Fibroblast of the aortic adventitia (primary cell): ENCODE measurements around the gene AUTS2. TPM values are rescaled to one million over a fixed set of nuclear protein-coding genes. Genes with fewer than 3 reads are reported as not detected.

Experiments used
- DNase-seq: peaks from one replicate; pipeline ENCODE4 v3.0.0-alpha.2; 2010; ENCODE audit warnings: low read depth
- H3K4me3 ChIP-seq: 2 replicates; pipeline ENCODE4 v1.5.1; 2011; ENCODE audit warnings: low read depth, mild to moderate bottlenecking, control low read depth, low read length, moderate library complexity
- total RNA-seq: library from RNA; depleted of rRNA; stranded (reverse); fragments of >200 nt; gene quantifications from 2 replicates; pipeline ENCODE4 v1.2.3, GENCODE V29; 2012; ENCODE audit warnings: low replicate concordance
- TF ChIP-seq, protein P1 (sequence below): IDR thresholded peaks from 2 replicates; pipeline ENCODE4 v1.5.1; 2011; ENCODE audit warnings: mild to moderate bottlenecking, low read length, control low read depth, inconsistent platforms; ENCODE audit not compliant: insufficient read depth

The AUTS2 gene
- total RNA-seq, 1 donor = 10.7 TPM

DNA sequence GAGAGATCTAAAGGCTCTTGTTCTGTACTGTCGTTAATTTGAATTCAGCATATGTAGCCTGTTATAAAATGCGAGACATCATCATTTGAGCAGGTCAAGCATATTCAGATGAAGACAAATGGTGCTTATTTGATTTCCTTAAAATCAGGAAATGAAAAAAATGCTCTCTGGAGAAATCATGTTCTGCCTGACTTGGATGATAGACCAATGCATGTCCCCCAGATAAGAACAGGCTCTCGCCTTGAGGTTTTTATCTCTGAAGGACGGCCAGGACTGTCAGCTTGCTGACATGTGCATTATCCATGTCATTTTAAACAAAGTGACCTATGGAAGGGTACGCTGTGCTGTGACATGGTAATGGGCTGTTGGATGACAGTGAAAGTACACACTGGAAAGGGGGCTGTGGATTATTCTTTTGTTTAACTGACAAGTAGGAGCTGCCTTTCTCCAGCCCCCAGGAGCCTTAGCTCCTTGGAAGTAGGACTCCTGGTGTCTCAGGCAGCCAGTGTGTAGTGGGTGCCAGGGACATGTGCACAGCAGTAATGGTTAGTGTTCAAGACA is 838.6 kb downstream of the AUTS2 start:
- DNase-seq = no peak
- no peak overlapping the region for H3K4me3 ChIP-seq
- TF ChIP-seq, protein P1, sequence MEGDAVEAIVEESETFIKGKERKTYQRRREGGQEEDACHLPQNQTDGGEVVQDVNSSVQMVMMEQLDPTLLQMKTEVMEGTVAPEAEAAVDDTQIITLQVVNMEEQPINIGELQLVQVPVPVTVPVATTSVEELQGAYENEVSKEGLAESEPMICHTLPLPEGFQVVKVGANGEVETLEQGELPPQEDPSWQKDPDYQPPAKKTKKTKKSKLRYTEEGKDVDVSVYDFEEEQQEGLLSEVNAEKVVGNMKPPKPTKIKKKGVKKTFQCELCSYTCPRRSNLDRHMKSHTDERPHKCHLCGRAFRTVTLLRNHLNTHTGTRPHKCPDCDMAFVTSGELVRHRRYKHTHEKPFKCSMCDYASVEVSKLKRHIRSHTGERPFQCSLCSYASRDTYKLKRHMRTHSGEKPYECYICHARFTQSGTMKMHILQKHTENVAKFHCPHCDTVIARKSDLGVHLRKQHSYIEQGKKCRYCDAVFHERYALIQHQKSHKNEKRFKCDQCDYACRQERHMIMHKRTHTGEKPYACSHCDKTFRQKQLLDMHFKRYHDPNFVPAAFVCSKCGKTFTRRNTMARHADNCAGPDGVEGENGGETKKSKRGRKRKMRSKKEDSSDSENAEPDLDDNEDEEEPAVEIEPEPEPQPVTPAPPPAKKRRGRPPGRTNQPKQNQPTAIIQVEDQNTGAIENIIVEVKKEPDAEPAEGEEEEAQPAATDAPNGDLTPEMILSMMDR = no peak

DNA sequence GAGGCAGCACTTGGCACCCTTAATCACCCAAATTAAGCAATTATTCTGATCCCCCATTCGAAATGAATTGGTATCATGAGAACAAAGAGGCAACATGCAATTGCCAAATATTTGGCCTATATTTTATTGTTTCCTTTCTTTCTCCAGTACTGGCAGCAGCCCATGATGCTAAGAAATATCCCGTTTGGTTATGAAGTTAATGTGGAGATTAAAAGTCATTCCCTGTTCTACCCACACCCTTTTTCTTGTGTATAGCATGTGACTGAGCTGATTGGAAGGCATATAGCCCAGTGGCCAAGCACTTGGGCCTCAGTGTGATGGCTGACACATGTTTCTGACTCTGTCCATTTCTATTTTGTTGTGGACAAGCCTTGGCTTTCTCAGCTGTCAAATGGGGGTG is 841.4 kb downstream of the AUTS2 start:
- peak; percentile 4 for DNase-seq
- TF ChIP-seq, protein P1 = no peak
- H3K4me3 ChIP-seq = no peak overlapping the region

DNA sequence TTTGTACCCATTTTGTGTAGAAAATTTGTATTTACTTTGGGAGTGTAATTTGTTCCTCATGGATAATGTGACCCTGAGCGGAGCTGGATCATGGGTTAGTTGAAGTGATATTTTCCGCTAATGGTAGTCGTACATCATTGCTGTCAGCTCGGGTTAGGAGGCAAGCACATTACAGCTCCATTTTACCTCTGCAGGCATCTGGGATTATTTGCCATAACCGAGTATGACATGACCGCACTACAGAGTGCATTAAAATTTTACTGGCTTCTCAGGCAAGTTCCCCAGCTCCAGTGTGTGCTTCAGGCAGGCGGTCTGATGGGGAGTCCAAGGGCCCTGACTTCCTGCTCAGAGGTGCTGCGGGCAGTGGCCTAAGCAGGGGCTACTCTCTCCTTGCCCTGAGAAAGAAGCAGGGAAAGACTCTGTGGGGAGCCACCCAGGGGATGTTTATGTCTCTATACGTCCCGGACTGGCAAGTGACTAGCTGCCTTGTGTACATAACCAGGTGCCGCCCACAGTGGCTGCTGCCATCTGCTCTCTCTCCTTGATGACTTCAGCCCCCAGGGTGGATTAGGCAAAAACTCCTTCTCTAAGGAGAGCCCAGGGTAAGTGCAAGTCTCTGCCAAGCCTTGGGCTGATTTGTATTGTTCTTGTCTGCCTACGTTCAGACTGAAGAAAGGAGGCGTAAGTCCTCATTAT is 848.3 kb downstream of the AUTS2 start:
- H3K4me3 ChIP-seq = no peak overlapping the region
- no peak for DNase-seq

DNA sequence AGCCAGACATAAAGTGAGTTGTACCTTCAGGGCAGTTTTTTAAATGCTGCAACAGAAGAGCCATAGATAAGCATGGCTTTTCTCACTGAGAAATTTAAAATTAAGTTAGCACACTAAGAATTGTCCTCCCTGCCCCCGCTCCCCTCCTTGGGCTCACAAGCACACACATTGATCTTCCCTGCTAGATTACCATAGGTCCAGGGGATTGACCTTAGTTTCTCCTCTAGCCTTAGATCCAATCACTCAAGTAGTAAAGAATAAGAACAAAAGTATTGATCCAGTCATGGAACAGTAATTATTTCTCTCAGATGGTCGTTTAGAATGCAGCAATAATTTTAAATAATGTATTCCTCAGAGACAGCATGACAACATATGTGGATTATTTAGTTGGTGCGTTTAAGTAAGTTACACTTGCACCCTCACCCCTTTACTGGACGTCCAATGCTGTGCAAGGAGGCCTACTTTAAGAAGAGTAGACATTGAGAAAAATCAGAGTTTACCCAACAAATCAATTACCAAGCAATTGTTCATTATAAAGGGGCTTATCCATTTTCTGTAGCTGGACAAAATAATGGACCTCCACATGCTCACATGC is 850.1 kb downstream of the AUTS2 start:
- DNase-seq = no peak
- H3K4me3 ChIP-seq = no peak overlapping the region
- TF ChIP-seq, protein P1 = no peak

More for the DNA sequence above, 848.3 kb downstream of the AUTS2 start:
- TF ChIP-seq, protein P1 = no peak

DNA sequence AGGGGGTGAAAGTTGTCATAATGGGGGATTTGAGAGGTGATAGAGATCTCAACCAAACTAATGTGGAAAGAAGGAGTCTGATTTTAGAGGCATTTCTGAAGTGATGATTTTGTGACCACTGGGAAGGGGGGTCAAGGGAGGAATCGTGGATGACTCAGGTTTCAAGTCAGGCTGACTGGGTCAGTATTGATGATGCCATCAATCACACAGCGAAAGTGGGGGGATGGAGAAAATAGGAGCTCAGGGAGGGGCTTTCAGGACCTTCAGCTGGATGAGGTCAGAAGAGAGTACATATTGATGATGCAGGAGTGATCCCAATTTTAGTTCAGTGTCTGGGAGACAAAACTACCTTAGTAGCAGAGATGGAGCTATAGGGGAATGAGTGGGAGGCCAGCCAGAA is 852.5 kb downstream of the AUTS2 start:
- DNase-seq = no peak

DNA sequence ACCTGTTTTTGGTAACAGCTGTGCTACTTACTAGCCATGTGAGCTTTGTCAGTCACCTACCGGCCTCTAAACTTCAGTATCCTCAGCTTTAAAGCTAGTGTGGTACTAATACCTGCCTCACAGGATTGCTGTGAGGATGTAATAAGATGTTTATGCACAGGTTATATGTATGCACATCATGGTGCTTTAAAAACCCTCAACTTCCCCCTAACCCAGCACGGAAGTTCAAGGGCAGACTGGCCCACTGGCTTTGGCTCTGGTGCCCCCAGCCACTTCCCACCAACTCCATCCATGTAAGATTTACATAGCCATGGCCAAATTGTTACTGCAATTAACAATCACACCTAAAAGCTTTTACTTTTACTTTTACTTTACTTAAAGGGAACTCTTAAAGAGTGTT is 857.6 kb downstream of the AUTS2 start:
- DNase-seq = no peak
- H3K4me3 ChIP-seq = no peak overlapping the region
- TF ChIP-seq, protein P1 = no peak

More for the DNA sequence above, 852.5 kb downstream of the AUTS2 start:
- H3K4me3 ChIP-seq = no peak overlapping the region
- TF ChIP-seq, protein P1 = no peak

DNA sequence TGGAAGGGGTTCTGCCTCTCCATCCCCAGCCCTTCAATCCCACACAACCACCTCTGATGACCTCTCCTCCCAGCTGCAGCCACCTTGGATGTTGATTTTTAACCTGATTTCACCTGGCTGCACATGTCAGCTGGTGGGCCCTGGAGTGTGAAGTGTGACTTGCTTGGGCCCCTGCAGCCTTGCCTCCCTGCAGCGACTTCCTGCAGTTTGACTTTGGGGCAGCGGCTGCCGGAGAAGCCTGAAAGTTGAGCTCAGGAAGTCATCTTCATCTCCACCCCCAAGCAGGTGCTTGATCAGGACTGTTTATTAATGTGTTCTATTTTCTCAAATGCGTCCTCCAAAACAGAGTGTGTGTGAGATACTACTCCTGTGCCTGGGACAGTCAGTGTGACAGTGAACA is 858.4 kb downstream of the AUTS2 start:
- no peak overlapping the region for H3K4me3 ChIP-seq
- TF ChIP-seq, protein P1 = no peak
- DNase-seq = no peak
